GM18526 (cell line): ENCODE results near the gene FBXL2.

Source experiments
- POLR2A ChIP-seq: IDR thresholded peaks from 3 replicates; pipeline ENCODE4 v1.6.1; 2011; ENCODE audit not compliant: insufficient read length; ENCODE audit errors: extremely low read depth

FBXL2 gene

GRCh38 chr3:33363113-33363800 lies 86.0 kb downstream of the FBXL2 start:
- no peak for TF ChIP-seq POLR2A

GRCh38 chr3:33364060-33364459 lies 86.8 kb downstream of the FBXL2 start:
- TF ChIP-seq POLR2A, result no peak

- no peak for TF ChIP-seq POLR2A
These were observed 87.4 kb downstream of the FBXL2 start for GRCh38 chr3:33364531-33365128.

GRCh38 chr3:33372218-33373081 lies 95.2 kb downstream of the FBXL2 start:
- TF ChIP-seq POLR2A, result no peak

GRCh38 chr3:33373082-33373437 lies 95.8 kb downstream of the FBXL2 start:
- TF ChIP-seq POLR2A, result no peak

GRCh38 chr3:33377489-33377888 lies 100.2 kb downstream of the FBXL2 start:
- TF ChIP-seq POLR2A, result no peak

- TF ChIP-seq POLR2A, result no peak
These were observed 100.7 kb downstream of the FBXL2 start for GRCh38 chr3:33377931-33378330.

GRCh38 chr3:33380653-33381052 lies 103.4 kb downstream of the FBXL2 start:
- no peak for TF ChIP-seq POLR2A

- TF ChIP-seq POLR2A, result no peak
These were observed 106.7 kb downstream of the FBXL2 start for GRCh38 chr3:33383951-33384350.

- TF ChIP-seq POLR2A, result no peak
These were observed 108.2 kb downstream of the FBXL2 start for GRCh38 chr3:33385423-33385822.

- TF ChIP-seq POLR2A, result no peak
These were observed 109.4 kb downstream of the FBXL2 start for GRCh38 chr3:33386631-33387030.

- no peak for TF ChIP-seq POLR2A
These were observed 111.3 kb downstream of the FBXL2 start for GRCh38 chr3:33388374-33389100.

GRCh38 chr3:33389908-33390307 lies 112.7 kb downstream of the FBXL2 start:
- no peak for TF ChIP-seq POLR2A

GRCh38 chr3:33391255-33391995 lies 114.2 kb downstream of the FBXL2 start:
- TF ChIP-seq POLR2A, result no peak

- TF ChIP-seq POLR2A, result no peak
These were observed 114.9 kb downstream of the FBXL2 start for GRCh38 chr3:33392144-33392543.

- no peak for TF ChIP-seq POLR2A
These were observed 115.5 kb downstream of the FBXL2 start for GRCh38 chr3:33392703-33393125.
